ENCODE data around the gene ZNF496.

GRCh38 chr1:247365023-247365422 is 33.4 kb upstream of the ZNF496 start:
- no peak for TF ChIP-seq CREB3 (CRISPR knock-in tag; IDR thresholded peaks at IDR 0.05)
- TF ChIP-seq CTCF (CRISPR knock-in tag; IDR thresholded peaks at IDR 0.05), result no peak
- no peak for TF ChIP-seq JUN (CRISPR knock-in tag; IDR thresholded peaks at IDR 0.05)
